GM19395 (cell line): Measurements from ENCODE around the gene CYP19A1.
"Not testable (repeated sequence)": the region's sequence is repeated elsewhere in the genome, so short reads cannot be mapped to it uniquely, and the experiment has no call there.

Experiments used
- ATAC-seq: cut with Tn5 transposase; IDR thresholded peaks from one replicate; pipeline ENCODE4 v1.9.1; 2021; ENCODE audit warnings: mild to moderate bottlenecking, moderate library complexity; ENCODE audit not compliant: unreplicated experiment

Gene CYP19A1

DNA sequence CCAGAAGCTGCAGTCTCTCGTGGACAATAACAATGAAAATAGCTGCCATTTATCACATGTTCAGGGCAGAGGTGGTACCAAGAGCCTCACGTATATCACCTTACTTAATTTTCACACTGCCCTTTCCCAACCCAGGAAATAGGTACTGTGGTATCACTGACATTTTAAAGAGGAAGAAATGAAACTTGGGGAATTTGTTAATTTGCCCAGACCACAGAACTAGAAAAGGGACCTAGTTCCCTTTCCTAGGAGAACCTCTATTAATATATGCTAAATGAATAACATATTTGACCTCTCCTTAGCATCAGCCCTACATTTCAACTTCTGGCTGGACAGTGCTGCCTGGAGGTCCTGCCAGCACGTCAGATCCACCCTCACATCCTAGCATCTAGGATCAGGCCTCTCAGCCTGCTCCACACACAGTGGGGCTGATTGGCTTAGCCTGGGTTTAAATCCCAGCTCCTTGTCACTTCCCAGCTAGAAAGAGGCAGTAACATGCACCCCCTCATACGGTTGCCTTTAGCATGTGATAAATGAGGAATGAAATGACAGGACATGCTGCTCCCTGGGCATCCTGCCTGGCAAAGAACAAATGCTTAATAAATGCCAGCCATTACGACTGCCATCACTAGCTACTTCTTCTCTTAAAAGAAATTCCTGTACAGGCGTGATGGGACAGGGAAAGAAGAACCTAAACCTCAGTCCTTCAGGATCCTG, 148.6 kb downstream of the CYP19A1 start:
- no peak for ATAC-seq

- ATAC-seq: not testable (repeated sequence)
Observed at GRCh38 chr15:51188791-51189190, 149.6 kb downstream of the CYP19A1 start.

- ATAC-seq: no peak
Observed at GRCh38 chr15:51186891-51187290, 151.5 kb downstream of the CYP19A1 start.

DNA sequence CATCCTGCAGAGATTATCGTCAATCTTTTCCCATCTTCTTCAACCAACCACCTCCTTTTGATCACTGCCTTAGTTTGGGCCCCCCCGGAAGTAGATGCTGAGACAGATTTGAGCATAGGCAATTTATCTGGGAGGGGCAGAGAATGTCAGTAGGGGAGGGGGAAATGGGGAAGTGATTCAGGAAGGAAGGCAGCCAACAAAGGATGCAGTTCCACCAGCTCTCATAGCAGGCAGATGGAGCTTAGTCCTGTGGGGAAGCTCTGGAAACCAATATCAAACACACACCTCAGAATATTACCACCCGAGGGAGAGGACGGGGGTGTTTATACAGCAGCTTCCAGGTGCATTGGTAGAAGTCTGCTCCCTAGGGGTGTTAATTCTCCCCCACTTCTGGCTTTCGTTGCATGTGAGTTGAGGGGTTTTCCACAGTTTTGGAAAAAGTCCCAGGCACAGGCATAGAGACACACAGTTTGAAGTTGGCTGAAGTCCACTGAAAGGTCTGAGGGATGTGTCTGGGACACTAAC, 152.2 kb downstream of the CYP19A1 start:
- no peak for ATAC-seq

DNA sequence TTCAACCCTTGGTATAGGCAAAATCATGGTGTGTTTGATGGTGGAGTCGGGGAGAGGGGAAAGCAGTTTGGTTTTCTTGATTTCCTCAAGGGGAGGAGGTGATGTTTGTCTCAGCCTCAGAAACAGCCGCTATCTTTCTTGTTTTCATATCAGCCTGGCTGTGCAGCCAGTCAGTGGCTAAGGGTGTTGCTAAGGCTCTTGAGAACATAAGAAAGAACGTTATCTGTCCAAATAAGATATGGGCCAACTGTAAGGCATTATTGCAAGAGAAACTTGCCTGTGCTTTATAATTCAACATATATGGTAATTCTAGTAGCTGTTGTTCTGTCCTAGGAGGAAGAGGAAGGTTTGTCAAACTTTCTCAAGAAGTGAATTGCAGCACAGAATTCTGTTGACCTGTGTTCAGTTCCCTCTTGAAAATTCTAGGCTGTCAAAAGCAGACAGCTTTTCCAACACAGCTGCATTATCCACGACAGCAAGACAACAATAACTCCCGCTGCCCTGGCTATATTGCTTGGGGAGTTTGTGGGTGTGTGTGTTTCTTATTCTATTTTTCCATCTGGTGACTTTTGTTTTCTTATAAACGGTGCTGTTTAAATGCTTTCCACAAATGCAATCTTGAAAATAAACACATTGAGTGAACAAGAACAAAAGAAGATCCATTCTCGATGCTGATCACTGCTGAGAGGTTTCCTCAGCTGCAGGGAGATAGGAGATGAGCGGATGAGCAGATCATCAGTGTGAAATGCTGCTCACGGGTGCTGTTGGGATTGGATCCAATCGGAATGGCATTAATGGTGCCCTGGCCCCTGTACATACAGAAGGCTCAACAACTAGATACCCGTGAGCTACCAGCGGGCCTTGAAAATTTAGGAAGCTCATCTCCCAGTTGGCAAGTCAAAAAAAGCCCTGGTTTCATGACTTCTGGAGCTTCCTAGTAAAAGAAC, 152.9 kb downstream of the CYP19A1 start:
- ATAC-seq: no peak

DNA sequence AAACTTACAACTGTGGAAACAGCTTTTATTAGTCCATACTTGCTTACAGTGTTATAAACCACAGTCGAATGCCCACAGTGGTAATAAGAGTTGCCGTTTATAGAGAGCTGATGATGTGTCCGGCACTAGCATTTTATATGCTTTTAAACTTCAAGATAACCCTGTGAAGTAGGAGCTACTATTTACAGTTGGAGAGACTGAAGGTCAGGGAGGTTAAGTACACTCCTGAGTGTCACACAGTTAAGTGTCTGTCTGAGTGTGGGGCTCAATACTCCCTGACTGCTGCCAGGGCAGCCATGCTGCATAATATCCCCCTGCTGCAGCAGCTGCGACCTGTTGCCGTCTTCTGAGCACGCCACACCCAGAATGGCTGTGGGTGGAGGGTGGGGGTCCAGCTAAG, 153.8 kb downstream of the CYP19A1 start:
- no peak for ATAC-seq

GRCh38 chr15:51183076-51183475, 155.3 kb downstream of the CYP19A1 start:
- no peak for ATAC-seq

- no peak for ATAC-seq
Observed at GRCh38 chr15:51181905-51182304, 156.5 kb downstream of the CYP19A1 start.

- ATAC-seq: no peak
Observed at GRCh38 chr15:51181221-51181620, 157.2 kb downstream of the CYP19A1 start.

DNA sequence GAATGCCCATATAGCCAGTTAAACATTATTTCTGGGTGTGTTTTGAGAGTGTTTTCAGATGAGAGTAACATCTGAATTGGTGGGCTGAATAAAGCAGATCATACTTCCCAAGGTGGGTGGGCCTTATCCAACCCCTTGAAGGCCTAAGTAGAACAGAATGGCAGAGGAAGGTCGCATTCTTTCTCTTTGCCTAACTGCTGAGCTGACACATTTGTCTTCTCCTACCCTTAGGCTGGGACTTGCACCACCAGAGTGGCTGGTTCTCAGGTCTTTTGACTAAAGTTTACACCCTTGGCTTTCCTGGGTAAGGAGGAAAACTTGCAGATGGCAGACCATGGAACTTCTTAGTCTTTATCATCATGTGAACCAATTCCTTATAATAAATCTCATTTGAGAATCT, 157.9 kb downstream of the CYP19A1 start:
- no peak for ATAC-seq

GRCh38 chr15:51180011-51180410, 158.4 kb downstream of the CYP19A1 start:
- ATAC-seq: no peak

- ATAC-seq: no peak
Observed at GRCh38 chr15:51172193-51172592, 166.2 kb downstream of the CYP19A1 start.

GRCh38 chr15:51171634-51171932, 166.8 kb downstream of the CYP19A1 start:
- ATAC-seq: no peak

- no peak for ATAC-seq
Observed at GRCh38 chr15:51170882-51171633, 167.3 kb downstream of the CYP19A1 start.

GRCh38 chr15:51168700-51169099, 169.7 kb downstream of the CYP19A1 start:
- ATAC-seq: no peak

- ATAC-seq: no peak
Observed at GRCh38 chr15:51163843-51164242, 174.6 kb downstream of the CYP19A1 start.

GRCh38 chr15:51162865-51163762, 175.3 kb downstream of the CYP19A1 start:
- ATAC-seq: peak; percentile 72

DNA sequence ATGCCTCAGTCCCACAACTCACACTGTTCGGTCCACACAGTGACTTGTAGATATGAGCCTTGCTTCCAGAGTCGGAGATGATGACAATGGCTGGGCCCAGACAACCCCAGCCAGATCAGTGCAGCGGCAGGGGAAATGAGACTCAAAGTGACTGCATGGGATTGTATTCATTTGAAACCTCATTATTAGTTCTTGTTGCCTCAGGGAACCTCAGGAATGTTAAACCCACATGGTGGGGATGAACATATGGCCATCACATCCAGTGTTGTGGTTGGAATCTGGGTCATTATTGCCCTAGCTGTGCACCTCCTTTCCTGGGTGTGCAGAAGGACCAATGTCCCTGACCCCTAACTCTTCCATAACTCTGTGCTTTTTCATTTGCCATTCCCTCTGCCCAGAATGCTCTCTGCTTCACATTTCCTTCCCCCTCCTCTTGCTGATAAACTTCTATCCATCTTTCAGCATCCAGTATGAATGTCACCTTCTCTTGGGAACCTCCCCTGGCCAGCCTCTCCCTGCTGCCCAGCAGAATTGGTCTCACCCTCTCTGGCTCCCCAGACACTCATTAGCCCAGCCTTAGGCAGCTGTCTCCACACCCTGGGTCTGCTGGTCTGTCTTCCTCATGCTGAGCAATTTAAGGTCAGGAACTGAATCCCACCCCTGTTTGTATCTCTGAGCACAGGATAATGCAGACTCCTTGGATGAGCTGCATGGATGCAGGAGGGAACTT, 176.7 kb downstream of the CYP19A1 start:
- ATAC-seq: no peak

DNA sequence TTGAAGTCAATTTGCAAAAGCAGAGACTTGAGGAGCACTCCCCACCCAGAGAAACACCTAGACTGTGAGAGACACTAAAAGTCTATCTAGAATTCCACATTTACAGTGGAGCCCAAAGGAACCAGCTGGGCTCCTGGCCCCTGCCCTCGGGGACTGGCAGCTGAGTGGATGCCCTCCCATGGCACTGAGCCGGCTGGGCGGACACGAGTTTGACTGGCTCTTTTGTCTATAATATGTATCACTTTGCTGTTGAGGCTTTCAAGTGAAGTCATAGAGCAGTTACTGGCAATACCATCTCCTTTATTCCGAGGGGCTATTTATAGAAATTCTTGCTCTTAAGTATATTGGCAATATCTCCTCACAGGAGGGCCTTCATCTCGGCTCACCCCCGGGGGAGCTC, 177.9 kb downstream of the CYP19A1 start:
- ATAC-seq: no peak
